Peyer's patch (tissue), 4 donors: Measurements from ENCODE around the gene LCTL.

ENCODE experiments used
- POLR2A ChIP-seq, 2 donors: fragments of 450-650 bp; IDR thresholded peaks; one replicate each; pipeline ENCODE4 v1.5.1; 2017; ENCODE audit warnings: antibody characterized with exemption in 2 of 2, mild to moderate bottlenecking in 2 of 2, moderate library complexity in 2 of 2
- TF ChIP-seq, protein P1 (sequence below), 6 experiments: fragments of 450-650 bp in 4 of 6; fragments of 200-600 bp in 2 of 6; sonication (generic) in 1 of 6; IDR thresholded peaks; one replicate each; pipeline ENCODE4 v1.5.1; 2017 to 2019; ENCODE audit warnings: antibody characterized with exemption in 6 of 6, mild to moderate bottlenecking in 3 of 6, moderate library complexity in 1 of 6

DNA sequence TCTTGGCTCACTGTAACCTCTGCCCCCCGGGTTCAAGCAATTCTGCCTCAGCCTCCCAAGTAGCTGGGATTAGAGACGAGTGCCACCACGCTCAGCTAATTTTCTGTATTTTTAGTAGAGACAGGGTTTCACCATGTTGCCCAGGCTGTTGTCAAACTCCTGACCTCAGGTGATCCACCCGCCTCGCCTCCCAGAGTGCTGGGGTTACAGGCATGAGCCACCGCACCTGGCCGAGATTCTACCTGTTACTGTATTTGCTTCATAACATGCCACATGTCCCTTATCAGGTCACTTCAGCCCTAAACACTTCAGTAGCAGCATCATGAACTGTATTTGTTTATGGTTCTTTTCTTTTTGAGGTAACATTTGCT lies 7.5 kb upstream of the LCTL start:
- TF ChIP-seq, protein P1, sequence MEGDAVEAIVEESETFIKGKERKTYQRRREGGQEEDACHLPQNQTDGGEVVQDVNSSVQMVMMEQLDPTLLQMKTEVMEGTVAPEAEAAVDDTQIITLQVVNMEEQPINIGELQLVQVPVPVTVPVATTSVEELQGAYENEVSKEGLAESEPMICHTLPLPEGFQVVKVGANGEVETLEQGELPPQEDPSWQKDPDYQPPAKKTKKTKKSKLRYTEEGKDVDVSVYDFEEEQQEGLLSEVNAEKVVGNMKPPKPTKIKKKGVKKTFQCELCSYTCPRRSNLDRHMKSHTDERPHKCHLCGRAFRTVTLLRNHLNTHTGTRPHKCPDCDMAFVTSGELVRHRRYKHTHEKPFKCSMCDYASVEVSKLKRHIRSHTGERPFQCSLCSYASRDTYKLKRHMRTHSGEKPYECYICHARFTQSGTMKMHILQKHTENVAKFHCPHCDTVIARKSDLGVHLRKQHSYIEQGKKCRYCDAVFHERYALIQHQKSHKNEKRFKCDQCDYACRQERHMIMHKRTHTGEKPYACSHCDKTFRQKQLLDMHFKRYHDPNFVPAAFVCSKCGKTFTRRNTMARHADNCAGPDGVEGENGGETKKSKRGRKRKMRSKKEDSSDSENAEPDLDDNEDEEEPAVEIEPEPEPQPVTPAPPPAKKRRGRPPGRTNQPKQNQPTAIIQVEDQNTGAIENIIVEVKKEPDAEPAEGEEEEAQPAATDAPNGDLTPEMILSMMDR (IDR thresholded peaks at IDR 0.05): no peak
- TF ChIP-seq POLR2A (IDR thresholded peaks at IDR 0.05): no peak
